Midbrain (tissue), 1 donor: ENCODE measurements around the gene NAPSA.

Experiments used
- DNase-seq: peaks from one replicate; lab custom pipeline; 2025; lab: John Stamatoyannopoulos, UW

The NAPSA gene

GRCh38 chr19:50384685-50385535 lies 19.5 kb upstream of the NAPSA start:
- DNase-seq, result no peak

DNA sequence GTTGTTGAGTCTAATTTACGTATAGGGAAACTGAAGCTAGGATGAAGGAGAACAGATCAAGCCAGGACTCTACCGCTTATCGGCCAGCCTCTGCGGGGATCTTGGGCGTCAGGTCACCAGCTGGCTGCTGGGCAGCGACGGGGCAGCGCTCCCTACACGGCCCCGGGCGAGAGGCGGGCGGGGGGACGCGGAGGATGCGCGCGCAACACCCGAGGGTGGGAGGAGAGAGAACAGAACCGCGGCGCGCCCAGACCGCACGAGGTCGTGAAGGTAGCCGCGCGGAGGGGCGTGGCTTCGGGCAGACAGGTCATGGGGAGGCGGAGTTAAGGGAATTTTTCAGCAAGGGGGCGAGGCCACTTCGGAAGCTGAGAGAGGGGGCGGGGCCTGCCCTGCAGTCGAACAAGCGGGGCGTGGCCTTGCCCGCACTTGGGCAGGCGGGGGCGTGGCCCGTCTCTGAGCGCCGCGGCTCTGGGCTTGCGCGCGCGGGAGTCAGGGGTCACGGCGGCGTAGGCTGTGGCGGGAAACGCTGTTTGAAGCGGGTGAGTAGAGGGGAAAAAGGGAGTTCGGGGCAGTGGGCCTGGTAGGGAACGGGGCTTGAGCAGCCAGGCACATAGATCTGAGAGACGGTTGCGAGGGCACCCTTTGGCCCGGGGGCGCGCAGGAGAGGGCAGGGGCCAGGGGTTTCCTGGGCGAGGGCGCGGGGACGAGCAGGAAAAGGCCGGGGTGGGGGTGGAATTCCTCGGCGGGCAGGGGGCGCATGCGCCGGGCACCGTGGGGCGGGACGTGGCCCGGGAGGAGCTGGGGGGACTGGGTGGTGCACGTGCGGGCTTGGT lies 18.6 kb upstream of the NAPSA start, which contains the start of gene POLD1:
Gene POLD1, plus strand, starts transcription at position 496 of the 833 bp plus-strand sequence. CDS start 14,505 bp downstream, outside the sequence.
- peak; percentile 92 for DNase-seq

DNA sequence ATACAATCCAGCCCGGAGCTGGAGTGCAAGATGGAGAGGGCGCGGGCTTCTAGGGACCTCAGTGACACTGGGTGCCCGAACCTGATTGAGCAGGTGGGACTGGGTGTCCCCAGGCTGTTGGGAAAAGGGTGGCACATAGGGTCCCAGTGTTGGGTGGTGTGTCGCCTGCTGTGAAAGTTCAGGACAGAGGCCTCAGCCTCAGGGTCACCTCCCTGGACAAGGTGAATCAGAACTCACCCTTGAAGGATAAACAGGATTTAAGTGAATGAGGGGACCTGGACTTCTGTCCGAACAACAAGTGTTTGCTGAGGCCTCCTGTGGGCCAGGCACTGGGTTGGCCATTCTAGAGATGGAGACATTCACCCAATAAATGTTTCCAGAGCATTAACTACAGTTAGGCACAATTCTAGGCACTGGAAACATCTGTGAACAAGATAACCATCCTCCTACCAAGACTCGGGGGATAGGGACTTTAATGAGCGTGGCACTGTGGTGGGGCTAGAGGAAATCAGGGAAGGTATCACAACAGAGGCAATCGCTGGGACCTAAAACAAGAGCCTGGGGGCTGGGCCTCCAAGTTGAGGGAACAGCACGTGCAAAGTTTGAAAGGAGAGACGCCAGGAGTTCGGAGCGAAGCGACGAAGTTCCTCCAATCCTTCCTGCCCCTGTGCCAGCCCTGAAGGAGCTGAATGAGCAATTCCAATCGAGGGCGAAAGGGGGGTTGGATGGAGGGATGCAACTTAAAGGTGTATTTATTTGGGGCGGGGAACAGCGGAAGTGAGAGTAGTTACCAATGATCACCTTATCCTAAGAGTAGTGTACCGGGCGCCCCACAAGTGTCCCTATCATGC lies 17.8 kb upstream of the NAPSA start:
- no peak for DNase-seq

DNA sequence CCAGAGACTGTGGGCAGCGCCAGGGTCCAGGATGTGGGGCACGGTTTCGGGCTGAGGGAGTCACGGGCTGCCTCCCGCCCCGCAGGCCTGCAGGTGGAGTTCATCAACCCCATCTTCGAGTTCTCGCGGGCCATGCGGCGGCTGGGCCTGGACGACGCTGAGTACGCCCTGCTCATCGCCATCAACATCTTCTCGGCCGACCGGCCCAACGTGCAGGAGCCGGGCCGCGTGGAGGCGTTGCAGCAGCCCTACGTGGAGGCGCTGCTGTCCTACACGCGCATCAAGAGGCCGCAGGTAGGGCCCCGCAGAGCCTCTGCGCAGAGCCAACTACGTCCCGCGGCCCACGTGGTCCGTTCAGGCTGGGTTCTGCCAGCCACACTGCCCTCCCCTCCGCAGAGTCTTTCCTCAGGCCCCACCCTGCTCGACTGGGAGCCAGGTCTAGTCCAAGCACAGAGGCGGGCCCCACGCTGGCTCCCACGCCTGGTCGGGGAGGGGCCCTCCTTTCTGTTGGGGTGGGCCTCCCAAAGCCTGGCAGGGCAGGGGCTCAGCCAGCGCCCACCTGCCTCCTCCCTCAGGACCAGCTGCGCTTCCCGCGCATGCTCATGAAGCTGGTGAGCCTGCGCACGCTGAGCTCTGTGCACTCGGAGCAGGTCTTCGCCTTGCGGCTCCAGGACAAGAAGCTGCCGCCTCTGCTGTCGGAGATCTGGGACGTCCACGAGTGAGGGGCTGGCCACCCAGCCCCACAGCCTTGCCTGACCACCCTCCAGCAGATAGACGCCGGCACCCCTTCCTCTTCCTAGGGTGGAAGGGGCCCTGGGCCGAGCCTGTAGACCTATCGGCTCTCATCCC lies 16.7 kb upstream of the NAPSA start:
- no peak for DNase-seq

- DNase-seq, result no peak
These were observed 15.3 kb upstream of the NAPSA start for GRCh38 chr19:50380751-50381151.

- no peak for DNase-seq
These were observed 14.7 kb upstream of the NAPSA start for GRCh38 chr19:50380137-50380536.

- DNase-seq, result no peak
These were observed 14.2 kb upstream of the NAPSA start for GRCh38 chr19:50379602-50380001.

DNA sequence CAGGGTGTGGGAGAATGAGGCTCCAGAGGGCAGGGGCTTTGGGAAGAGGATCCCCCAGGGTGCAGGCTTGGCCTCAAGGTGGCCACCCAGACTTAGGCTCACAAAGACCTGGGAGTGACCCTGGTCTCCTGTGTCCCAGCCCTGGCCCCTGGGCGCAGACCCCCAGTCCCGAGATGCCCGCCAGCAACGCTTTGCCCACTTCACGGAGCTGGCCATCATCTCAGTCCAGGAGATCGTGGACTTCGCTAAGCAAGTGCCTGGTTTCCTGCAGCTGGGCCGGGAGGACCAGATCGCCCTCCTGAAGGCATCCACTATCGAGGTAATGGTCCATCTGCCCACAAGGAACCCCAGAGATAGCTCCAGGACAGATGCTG lies 13.4 kb upstream of the NAPSA start:
- DNase-seq, result no peak

GRCh38 chr19:50378169-50378862 lies 12.9 kb upstream of the NAPSA start:
- no peak for DNase-seq

- no peak for DNase-seq
These were observed 12.1 kb upstream of the NAPSA start for GRCh38 chr19:50377517-50377916.

GRCh38 chr19:50377051-50377461 lies 11.6 kb upstream of the NAPSA start:
- DNase-seq, result no peak

- DNase-seq, result peak; percentile 99
These were observed 11.0 kb upstream of the NAPSA start, which contains the start of gene NR1H2 for GRCh38 chr19:50376166-50377050. Gene NR1H2, plus strand, starts transcription at chr19:50376457. Its CDS starts 1,149 bp downstream, at chr19:50377606.

- DNase-seq, result no peak
These were observed 6.6 kb upstream of the NAPSA start for GRCh38 chr19:50371914-50372475.

DNA sequence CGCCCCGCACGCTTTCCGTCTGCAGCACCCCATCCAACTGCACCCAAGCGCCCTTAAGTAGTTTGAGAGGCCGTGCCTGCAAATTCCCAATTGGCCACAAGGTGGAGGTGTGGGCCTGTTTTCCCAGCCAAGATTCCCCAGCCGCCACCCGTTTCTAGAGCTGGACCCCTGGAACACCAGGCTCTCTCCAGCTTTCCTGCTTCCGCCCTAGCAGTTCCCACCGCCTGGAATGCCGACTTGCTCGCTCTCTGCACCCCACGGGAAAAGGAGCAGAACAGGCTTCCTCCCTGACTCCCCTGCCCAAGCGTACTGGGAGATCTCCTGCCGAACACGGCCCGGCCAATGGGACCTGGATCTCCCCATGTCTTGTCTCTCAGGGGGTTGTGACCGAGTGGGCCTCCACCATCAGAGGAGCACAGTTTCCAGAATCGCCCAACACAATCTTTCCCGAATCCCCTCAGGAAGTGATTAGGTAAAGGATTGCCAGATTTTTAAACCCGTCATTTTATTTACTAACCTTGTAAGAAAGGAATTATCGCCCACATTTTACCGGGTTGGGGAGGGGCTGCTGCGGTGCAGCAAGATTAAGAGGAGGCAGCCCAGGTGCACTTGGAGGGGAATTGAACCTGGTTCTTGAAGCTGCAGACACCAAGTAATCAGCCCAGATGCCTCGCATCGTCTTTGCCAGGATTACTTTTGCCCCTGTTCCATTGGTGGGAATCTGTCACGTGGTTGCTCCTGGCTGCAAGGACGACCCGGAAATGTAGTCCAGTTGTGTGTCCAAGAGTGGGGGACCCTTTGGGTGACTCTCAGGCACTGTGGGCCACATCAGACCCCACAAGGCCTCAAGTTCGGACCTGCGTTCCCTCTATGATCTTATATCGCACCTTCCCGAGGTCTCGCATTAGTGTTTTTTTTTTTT lies 3.5 kb upstream of the NAPSA start:
- peak; percentile 91 for DNase-seq

DNA sequence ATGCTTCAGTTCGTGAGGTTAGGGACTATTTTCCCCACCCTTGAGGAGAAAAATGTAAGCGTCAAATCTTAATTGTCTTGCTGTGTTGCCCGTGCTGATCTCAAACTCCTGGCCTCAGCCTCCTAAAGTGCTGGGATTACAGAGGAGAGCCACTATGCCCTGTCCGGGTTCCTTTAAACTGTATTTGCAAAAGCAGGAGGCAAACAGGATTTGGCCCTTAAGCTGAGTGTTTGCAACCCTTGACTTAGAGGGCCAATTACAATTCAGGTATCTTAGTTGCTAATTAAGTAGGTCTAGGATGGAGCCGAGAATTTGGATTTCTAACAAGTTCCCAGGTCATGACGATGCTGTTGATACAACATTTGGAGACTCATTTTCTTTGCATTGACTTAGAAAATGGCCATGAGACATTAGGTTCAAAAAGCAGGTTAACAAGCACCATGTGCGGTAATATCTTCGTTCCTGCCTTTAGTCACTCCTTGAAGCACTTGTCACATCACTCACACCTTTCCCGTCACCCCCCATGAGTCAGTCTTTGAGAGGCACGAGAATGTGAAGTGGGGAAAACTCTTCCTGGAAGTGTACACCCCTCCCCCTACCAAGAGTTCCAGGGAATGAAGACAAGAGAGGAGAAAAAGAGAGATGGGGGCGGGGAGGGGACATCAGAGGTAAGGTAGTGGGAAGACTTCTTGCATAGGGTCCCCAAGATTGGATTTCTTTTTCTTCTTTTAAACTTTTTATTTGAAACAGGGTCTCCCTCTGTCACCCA lies 2.6 kb downstream of the NAPSA start:
- no peak for DNase-seq

DNA sequence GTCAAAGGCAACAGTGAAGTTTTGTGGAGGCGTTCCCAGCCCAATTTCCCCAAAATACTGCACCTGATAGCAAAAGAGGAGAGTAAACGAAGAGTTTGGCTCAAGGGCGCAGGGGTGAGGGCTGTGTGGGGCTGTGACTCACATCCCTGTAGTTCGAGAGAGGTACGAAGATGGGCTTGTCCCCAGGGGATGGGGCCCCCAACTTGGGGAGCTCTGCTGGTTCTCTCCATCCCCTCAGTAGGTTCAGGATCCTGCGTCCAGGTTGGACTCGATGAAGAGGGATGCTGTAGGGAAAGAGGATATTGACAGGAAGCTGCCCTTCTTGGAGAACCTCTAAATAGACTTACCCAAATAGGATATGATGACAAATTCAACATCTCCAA lies 3.4 kb downstream of the NAPSA start:
- DNase-seq, result no peak
